ENCODE results near the gene PPP1R12A.

GRCh38 chr12:79926951-79927350, 7.9 kb downstream of the PPP1R12A start:
- TF ChIP-seq CTCF (conservative IDR thresholded peaks at IDR 0.05) (no peak), ZFX (IDR thresholded peaks at IDR 0.05) (no peak)

All from C4-2B (cell line).